ENCODE data around the gene ZNF507.

The ZNF507 gene

GRCh38 chr19:32345261-32346207 is at the start of gene ZNF507:
Gene ZNF507 (plus strand): TSS chr19:32345610. CDS start chr19:32352831, 7,221 bp downstream.
- peak; percentile 94 for DNase-seq

GRCh38 chr19:32296694-32297093 is 48.7 kb upstream of the ZNF507 start:
- no peak for DNase-seq

GRCh38 chr19:32302778-32303177 is 42.6 kb upstream of the ZNF507 start:
- no peak for DNase-seq

- DNase-seq: no peak
These were observed 42.2 kb upstream of the ZNF507 start for GRCh38 chr19:32303193-32303592.

GRCh38 chr19:32307591-32307990 is 37.8 kb upstream of the ZNF507 start:
- no peak for DNase-seq

- DNase-seq: no peak
These were observed 36.9 kb upstream of the ZNF507 start for GRCh38 chr19:32308431-32309077.

GRCh38 chr19:32309711-32310390 is 35.6 kb upstream of the ZNF507 start:
- no peak for DNase-seq

GRCh38 chr19:32311371-32311770 is 34.0 kb upstream of the ZNF507 start:
- DNase-seq: no peak

GRCh38 chr19:32313569-32314265 is 31.7 kb upstream of the ZNF507 start:
- DNase-seq: no peak

GRCh38 chr19:32316034-32316433 is 29.4 kb upstream of the ZNF507 start:
- no peak for DNase-seq

- no peak for DNase-seq
These were observed 28.3 kb upstream of the ZNF507 start for GRCh38 chr19:32317086-32317485.

GRCh38 chr19:32318884-32319520 is 26.4 kb upstream of the ZNF507 start:
- no peak for DNase-seq

GRCh38 chr19:32322541-32322940 is 22.9 kb upstream of the ZNF507 start:
- DNase-seq: no peak

GRCh38 chr19:32324631-32325285 is 20.7 kb upstream of the ZNF507 start:
- DNase-seq: no peak

GRCh38 chr19:32330213-32330857 is 15.1 kb upstream of the ZNF507 start:
- DNase-seq: no peak

GRCh38 chr19:32333227-32333626 is 12.2 kb upstream of the ZNF507 start:
- no peak for DNase-seq

- no peak for DNase-seq
These were observed 8.9 kb upstream of the ZNF507 start for GRCh38 chr19:32336259-32337083.

GRCh38 chr19:32337084-32337808 is 8.2 kb upstream of the ZNF507 start:
- no peak for DNase-seq

- no peak for DNase-seq
These were observed 6.0 kb upstream of the ZNF507 start for GRCh38 chr19:32339423-32339822.

Data from activated effector memory CD4-positive, alpha-beta T cell treated with anti-CD3 and anti-CD28 coated beads, Interleukin-2, amount 50 U/mL, for 16 hours (primary cell).